Mesothelial cell of epicardium (in vitro differentiated cells): ENCODE data around the gene DERL2. TPM values are rescaled to one million over a fixed set of nuclear protein-coding genes. Genes with fewer than 3 reads are reported as not detected.

Experiments
- DNase-seq, 2 experiments: peaks; one replicate each; pipeline ENCODE4 v3.0.0; 2021; ENCODE audit warnings: low spot score in 2 of 2; ENCODE audit not compliant: unreplicated experiment in 2 of 2
- H3K27ac Mint-ChIP-seq: 2 replicates; pipeline ENCODE4 v1.8.0; 2021; ENCODE audit warnings: mixed read lengths
- H3K27me3 Mint-ChIP-seq: 2 replicates; pipeline ENCODE4 v1.8.0; 2021; ENCODE audit warnings: low read depth, mixed read lengths
- H3K36me3 Mint-ChIP-seq: 2 replicates; pipeline ENCODE4 v1.8.0; 2021; ENCODE audit warnings: mixed read lengths
- H3K4me1 Mint-ChIP-seq: 2 replicates; pipeline ENCODE4 v1.8.0; 2021; ENCODE audit warnings: mixed read lengths
- H3K4me3 Mint-ChIP-seq: 2 replicates; pipeline ENCODE4 v1.8.0; 2021; ENCODE audit warnings: mild to moderate bottlenecking, moderate library complexity, mixed read lengths
- H3K9me3 Mint-ChIP-seq: 2 replicates; pipeline ENCODE4 v1.8.0; 2021; ENCODE audit warnings: mixed read lengths
- CTCF ChIP-seq: fragments of 200-600 bp; sonication (generic); IDR thresholded peaks from one replicate; pipeline ENCODE4 v1.5.0; 2021; ENCODE audit warnings: antibody characterized with exemption; ENCODE audit not compliant: unreplicated experiment
- total RNA-seq: library from RNA; stranded (reverse); gene quantifications from 3 replicates; pipeline ENCODE4 v1.2.1, GENCODE V29; 2021

Gene DERL2
- total RNA-seq, 1 donor from 2014 or later: 70.6 TPM

GRCh38 chr17:5429191-5429887 is 56.6 kb downstream of the DERL2 start:
- Mint-ChIP-seq H3K9me3 (no peaks in the 10 kb centered on the region), H3K36me3 (peaks cover 42% of the 10 kb centered on the region), H3K27me3 (no peaks in the 10 kb centered on the region), H3K27ac (peak overlapping the region; percentile 6), H3K4me3 (no peak overlapping the region), H3K4me1 (no peaks in the 10 kb centered on the region)
- DNase-seq: no peak
- TF ChIP-seq CTCF: no peak

- Mint-ChIP-seq H3K27ac (no peak overlapping the region), H3K9me3 (no peaks in the 10 kb centered on the region), H3K36me3 (peaks cover 36% of the 10 kb centered on the region), H3K4me3 (no peak overlapping the region), H3K4me1 (peaks cover 12% of the 10 kb centered on the region), H3K27me3 (no peaks in the 10 kb centered on the region)
- no peak for TF ChIP-seq CTCF
- no peak for DNase-seq
These were observed 60.2 kb downstream of the DERL2 start for GRCh38 chr17:5425826-5426225.

- H3K27ac Mint-ChIP-seq: no peak overlapping the region
- H3K9me3 Mint-ChIP-seq: no peaks in the 10 kb centered on the region
- H3K36me3 Mint-ChIP-seq: peaks cover 32% of the 10 kb centered on the region
- H3K27me3 Mint-ChIP-seq: no peaks in the 10 kb centered on the region
- TF ChIP-seq CTCF: no peak
- no peak for DNase-seq
- H3K4me3 Mint-ChIP-seq: no peak overlapping the region
- peaks cover 17% of the 10 kb centered on the region for H3K4me1 Mint-ChIP-seq
These were observed 61.1 kb downstream of the DERL2 start for GRCh38 chr17:5424909-5425308.

GRCh38 chr17:5422505-5422904 is 63.5 kb downstream of the DERL2 start:
- Mint-ChIP-seq H3K9me3 (no peaks in the 10 kb centered on the region), H3K27me3 (no peaks in the 10 kb centered on the region), H3K36me3 (peaks cover 14% of the 10 kb centered on the region), H3K27ac (no peak overlapping the region), H3K4me3 (no peak overlapping the region), H3K4me1 (peaks cover 29% of the 10 kb centered on the region)
- DNase-seq: no peak
- no peak for TF ChIP-seq CTCF

Other genes with a start within 250 kb of the DERL2 start
- 46.1 to 50.9 TPM (median 46.6 TPM) in 3 replicates for gene RABEP1, start 203.9 kb downstream of the DERL2 start, total RNA-seq
- gene NUP88, start 66.5 kb downstream of the DERL2 start, total RNA-seq: 61.7 to 67.6 TPM (median 66.3 TPM) in 3 replicates
- gene RPAIN, start 66.0 kb downstream of the DERL2 start, total RNA-seq: 95.9 to 103 TPM (median 97.8 TPM) in 3 replicates
- gene C1QBP, start 47.0 kb downstream of the DERL2 start, total RNA-seq: 91.5 to 96.4 TPM (median 92.9 TPM) in 3 replicates
- gene DHX33, start 17.2 kb downstream of the DERL2 start, total RNA-seq: 27.3 to 28.4 TPM (median 27.4 TPM) in 3 replicates
- gene MIS12, start 388 bp upstream of the DERL2 start, total RNA-seq: 22.9 to 23.0 TPM (median 23.0 TPM) in 3 replicates
- gene NLRP1, start 98.3 kb upstream of the DERL2 start, total RNA-seq: 36.2 to 37.1 TPM (median 36.5 TPM) in 3 replicates